ENCODE measurements around the gene DRD2. TPM values are rescaled to one million over a fixed set of nuclear protein-coding genes. Genes with fewer than 3 reads are reported as not detected.
"Not testable (repeated sequence)": the region's sequence is repeated elsewhere in the genome, so short reads cannot be mapped to it uniquely, and the experiment has no call there.

The DRD2 gene
- not detected for polyA plus RNA-seq (2012; ENCODE audit: insufficient read depth, insufficient read length)

- DNase-seq (ENCODE audit: low read depth, low spot score): no peak
- H3K4me3 ChIP-seq (ENCODE audit: low read length): no peak within 1 kb of the TSS
These were observed at the start of gene DRD2 for GRCh38 chr11:113475160-113475761. Gene DRD2 (minus strand): TSS chr11:113475398. CDS start chr11:113424651, 50,747 bp downstream.

- DNase-seq (ENCODE audit: low read depth, low spot score): not testable (repeated sequence)
These were observed 48.7 kb upstream of the DRD2 start for GRCh38 chr11:113523906-113524305.

GRCh38 chr11:113521737-113522517, 46.7 kb upstream of the DRD2 start:
- no peak for DNase-seq (ENCODE audit: low read depth, low spot score)
- no peak overlapping the region for H3K4me3 ChIP-seq (ENCODE audit: low read length)

More at GRCh38 chr11:113523906-113524305, 48.7 kb upstream of the DRD2 start:
- not testable (repeated sequence) for H3K4me3 ChIP-seq (ENCODE audit: low read length)

- no peak for DNase-seq (ENCODE audit: low read depth, low spot score)
- no peak overlapping the region for H3K4me3 ChIP-seq (ENCODE audit: low read length)
These were observed 44.9 kb upstream of the DRD2 start for GRCh38 chr11:113519989-113520613.

GRCh38 chr11:113518716-113519495, 43.7 kb upstream of the DRD2 start:
- no peak overlapping the region for H3K4me3 ChIP-seq (ENCODE audit: low read length)
- no peak for DNase-seq (ENCODE audit: low read depth, low spot score)

GRCh38 chr11:113517361-113517760, 42.2 kb upstream of the DRD2 start:
- no peak for DNase-seq (ENCODE audit: low read depth, low spot score)
- H3K4me3 ChIP-seq (ENCODE audit: low read length): no peak overlapping the region

DNA sequence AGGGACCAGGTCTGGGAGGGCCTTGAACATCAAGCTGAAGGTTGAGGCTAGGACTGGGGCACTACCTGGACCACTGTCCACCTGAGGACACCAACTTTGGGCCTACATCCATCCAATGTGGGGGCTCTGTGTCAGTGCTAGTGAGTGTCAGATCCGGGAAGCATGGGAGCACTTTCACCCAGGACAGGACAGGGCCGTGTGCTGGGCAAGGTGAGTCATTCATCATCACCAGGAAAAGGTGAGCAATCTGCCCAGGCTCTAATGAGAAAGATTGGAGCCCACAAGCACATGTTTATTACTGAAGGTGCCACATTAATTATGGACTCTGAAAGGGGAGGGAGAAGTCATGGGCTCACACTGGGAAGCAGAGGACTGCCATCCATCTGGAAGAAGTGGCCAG, 39.7 kb upstream of the DRD2 start:
- DNase-seq (ENCODE audit: low read depth, low spot score): no peak
- H3K4me3 ChIP-seq (ENCODE audit: low read length): no peak overlapping the region

- H3K4me3 ChIP-seq (ENCODE audit: low read length): no peak overlapping the region
- no peak for DNase-seq (ENCODE audit: low read depth, low spot score)
These were observed 32.1 kb upstream of the DRD2 start for GRCh38 chr11:113507341-113507740.

- no peak overlapping the region for H3K4me3 ChIP-seq (ENCODE audit: low read length)
- no peak for DNase-seq (ENCODE audit: low read depth, low spot score)
These were observed 31.7 kb upstream of the DRD2 start for GRCh38 chr11:113506893-113507292.

DNA sequence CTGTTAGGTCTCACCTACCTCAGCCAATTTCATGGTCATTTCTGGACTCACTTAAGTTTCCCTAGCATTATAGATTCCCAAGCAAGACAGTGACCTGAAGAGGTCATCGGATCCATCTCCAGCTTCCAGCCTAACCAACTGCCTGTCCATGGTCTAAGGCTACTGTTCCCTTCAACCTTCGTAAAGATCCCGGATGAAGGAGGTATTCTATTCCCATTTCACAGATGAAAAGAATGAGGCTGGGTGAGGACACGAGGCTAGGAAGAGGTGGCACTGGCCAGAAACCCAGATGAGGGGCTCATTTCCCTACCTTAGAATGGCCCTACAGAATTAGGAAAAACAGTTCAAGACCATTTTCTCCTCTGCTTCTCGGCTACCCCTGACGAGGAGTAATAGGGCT, 31.3 kb upstream of the DRD2 start:
- H3K4me3 ChIP-seq (ENCODE audit: low read length): no peak overlapping the region
- no peak for DNase-seq (ENCODE audit: low read depth, low spot score)

GRCh38 chr11:113505541-113506375, 30.6 kb upstream of the DRD2 start:
- no peak overlapping the region for H3K4me3 ChIP-seq (ENCODE audit: low read length)

DNA sequence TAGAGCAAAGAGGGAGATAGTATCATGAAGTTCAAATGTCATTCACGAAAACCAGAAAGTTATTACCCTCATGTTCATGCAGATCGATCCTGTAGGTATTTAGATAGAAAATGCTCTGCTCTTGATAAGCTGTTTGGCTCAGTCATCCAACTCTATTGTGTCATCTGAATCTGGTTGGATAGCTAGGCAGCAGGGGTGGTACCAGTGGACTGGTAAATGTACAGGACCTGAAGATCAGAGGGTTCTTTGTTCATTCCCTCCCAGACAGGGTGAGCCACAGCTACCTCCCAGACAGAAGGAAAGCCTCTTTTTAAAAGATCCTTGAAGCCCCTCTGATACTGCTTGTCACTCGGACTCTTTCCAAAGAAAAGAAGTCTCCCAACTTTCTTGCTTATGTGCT, 29.8 kb upstream of the DRD2 start:
- no peak for DNase-seq (ENCODE audit: low read depth, low spot score)

More at GRCh38 chr11:113505541-113506375, 30.6 kb upstream of the DRD2 start:
- no peak for DNase-seq (ENCODE audit: low read depth, low spot score)

GRCh38 chr11:113504586-113504985, 29.4 kb upstream of the DRD2 start:
- DNase-seq (ENCODE audit: low read depth, low spot score): no peak
- H3K4me3 ChIP-seq (ENCODE audit: low read length): no peak overlapping the region

More for the DNA sequence above, 29.8 kb upstream of the DRD2 start:
- H3K4me3 ChIP-seq (ENCODE audit: low read length): no peak overlapping the region

DNA sequence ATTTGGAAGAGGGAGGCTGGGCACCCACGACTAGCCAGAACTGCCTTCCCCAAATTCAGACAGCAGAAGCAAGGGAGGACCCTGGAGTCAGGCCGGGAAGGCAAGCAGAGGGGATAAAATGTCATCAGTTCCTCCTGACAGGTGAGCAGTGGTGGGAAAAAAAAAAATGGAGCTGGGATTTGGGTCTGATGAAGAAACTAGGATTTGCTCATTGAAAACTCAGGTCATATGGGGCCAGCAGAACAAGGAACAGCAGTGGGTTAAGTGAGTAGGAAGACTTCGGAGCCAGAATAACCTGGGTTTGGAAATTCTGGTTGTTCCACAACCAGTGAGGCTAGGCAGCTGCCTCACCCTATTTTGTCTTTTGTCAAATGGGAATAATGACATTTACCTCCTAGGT, 28.9 kb upstream of the DRD2 start:
- no peak for DNase-seq (ENCODE audit: low read depth, low spot score)
- H3K4me3 ChIP-seq (ENCODE audit: low read length): no peak overlapping the region

GRCh38 chr11:113497066-113497910, 22.1 kb upstream of the DRD2 start:
- no peak for DNase-seq (ENCODE audit: low read depth, low spot score)

GRCh38 chr11:113496026-113496651, 20.9 kb upstream of the DRD2 start:
- H3K4me3 ChIP-seq (ENCODE audit: low read length): no peak overlapping the region
- DNase-seq (ENCODE audit: low read depth, low spot score): no peak

More at GRCh38 chr11:113497066-113497910, 22.1 kb upstream of the DRD2 start:
- H3K4me3 ChIP-seq (ENCODE audit: low read length): no peak overlapping the region

GRCh38 chr11:113494021-113494420, 18.8 kb upstream of the DRD2 start:
- no peak overlapping the region for H3K4me3 ChIP-seq (ENCODE audit: low read length)
- no peak for DNase-seq (ENCODE audit: low read depth, low spot score)
